Endothelial cell of umbilical vein (primary cell): Measurements from ENCODE around the gene WSB2. TPM values are rescaled to one million over a fixed set of nuclear protein-coding genes. Genes with fewer than 3 reads are reported as not detected.

Experiments
- BruUV-seq: library from RNA; stranded (reverse); fragments of 400-500 nt; replicated peaks from 2 replicates; lab custom pipeline; 2021; lab: Mats Ljungman, UMichigan
- CTCF ChIA-PET: fragments of 300-600, 350-600 bp; sonication (Branson Sonifier 250); formaldehyde crosslinking; loops from one replicate; lab custom pipeline; 2021; ENCODE audit warnings: antibody characterized with exemption, inconsistent platforms; lab: Charles Lee
- POLR2A ChIA-PET: fragments of 300-600, 350-600 bp; sonication (Branson Sonifier 250); formaldehyde crosslinking; loops from one replicate; lab custom pipeline; 2021; ENCODE audit warnings: antibody characterized with exemption, inconsistent platforms; lab: Charles Lee
- DNase-seq: peaks from one replicate; pipeline ENCODE4 v3.0.0-alpha.2; 2011; ENCODE audit warnings: low read depth, low spot score
- FAIRE-seq: peaks from 2 replicates; lab custom pipeline; 2011; peaks lifted over from hg19 to GRCh38; lab: Jason Lieb, UNC
- H2AFZ ChIP-seq: 2 replicates; pipeline ENCODE4 v1.6.0; 2012; ENCODE audit warnings: low read depth, low read length, control low read depth, inconsistent platforms
- H3K27ac ChIP-seq: 2 replicates; pipeline ENCODE4 v1.5.1; 2011; ENCODE audit warnings: low read depth, mild to moderate bottlenecking, control low read depth, low read length, moderate library complexity; ENCODE audit not compliant: insufficient read depth
- H3K27me3 ChIP-seq, 2 experiments: 2 replicates each; pipeline versions ENCODE4 v1.6.0 to v1.6.1; 2011; ENCODE audit warnings: low read length in 2 of 2, mixed read lengths in 1 of 2; ENCODE audit not compliant: control insufficient read depth in 2 of 2, insufficient read depth in 2 of 2
- H3K36me3 ChIP-seq, 2 experiments: 2 replicates in 1 of 2; 3 replicates in 1 of 2; pipeline ENCODE4 v1.5.1; 2011; ENCODE audit warnings: low read length in 2 of 2, mild to moderate bottlenecking in 1 of 2, moderate library complexity in 1 of 2; ENCODE audit not compliant: control insufficient read depth in 2 of 2, insufficient read depth in 2 of 2; ENCODE audit errors: extremely low read depth in 1 of 2
- H3K4me1 ChIP-seq: 3 replicates; pipeline ENCODE4 v1.5.1; 2011; ENCODE audit warnings: mild to moderate bottlenecking, low read length; ENCODE audit not compliant: control insufficient read depth, insufficient read depth; ENCODE audit errors: extremely low read depth
- H3K4me2 ChIP-seq: 2 replicates; pipeline ENCODE4 v1.6.1; 2011; ENCODE audit warnings: low read length, control low read depth, mixed read lengths; ENCODE audit not compliant: insufficient read depth
- H3K4me3 ChIP-seq, 3 experiments: fragments of 200-600 bp in 1 of 3; sonication (generic), shearing (Covaris generic) in 1 of 3; replicated peaks in 1 of 3; 2 replicates each; pipeline ENCODE4 v1.5.1; 2011 to 2016; ENCODE audit warnings: control low read depth in 3 of 3, low read length in 3 of 3, mild to moderate bottlenecking in 2 of 3, inconsistent platforms in 1 of 3, low read depth in 1 of 3, moderate library complexity in 1 of 3; ENCODE audit not compliant: insufficient read depth in 1 of 3
- H3K79me2 ChIP-seq: 2 replicates; pipeline ENCODE4 v1.6.0; 2012; ENCODE audit warnings: low read length, inconsistent platforms; ENCODE audit not compliant: control insufficient read depth, insufficient read depth
- H3K9ac ChIP-seq: replicated peaks from 2 replicates; pipeline ENCODE3; 2011; ENCODE audit warnings: low read length, control low read depth; ENCODE audit not compliant: insufficient read depth; ENCODE audit errors: extremely low read depth
- H3K9me1 ChIP-seq: replicated peaks from 3 replicates; pipeline ENCODE4 v1.6.0; 2011; ENCODE audit warnings: mild to moderate bottlenecking, low read length; ENCODE audit not compliant: control insufficient read depth, insufficient read depth; ENCODE audit errors: extremely low read depth
- H3K9me3 ChIP-seq: replicated peaks from 2 replicates; pipeline ENCODE4 v1.5.1; 2012; ENCODE audit warnings: low read length, inconsistent platforms; ENCODE audit not compliant: control insufficient read depth, insufficient read depth
- H4K20me1 ChIP-seq: replicated peaks from 2 replicates; pipeline ENCODE3; 2011; ENCODE audit warnings: mild to moderate bottlenecking, low read length; ENCODE audit not compliant: control insufficient read depth, insufficient read depth; ENCODE audit errors: extremely low read depth
- CTCF ChIP-seq, 2 donors: IDR thresholded peaks; 1 replicate in 1 of 2; 2 replicates in 1 of 2; pipeline ENCODE4 v1.5.1; 2011; ENCODE audit warnings: low read length in 2 of 2, mild to moderate bottlenecking in 2 of 2, moderate library complexity in 2 of 2, control low read depth in 1 of 2, inconsistent platforms in 1 of 2, low read depth in 1 of 2; ENCODE audit not compliant: insufficient read depth in 1 of 2; ENCODE audit errors: extremely low read depth in 1 of 2
- EZH2 ChIP-seq: IDR thresholded peaks from 2 replicates; pipeline ENCODE4 v1.6.1; 2012; ENCODE audit warnings: borderline replicate concordance, low read depth, mild to moderate bottlenecking, moderate library complexity, low read length, inconsistent platforms; ENCODE audit not compliant: severe bottlenecking
- FOS ChIP-seq: IDR thresholded peaks from 2 replicates; pipeline ENCODE4 v1.6.1; 2011; ENCODE audit warnings: mild to moderate bottlenecking, low read length, moderate library complexity, borderline replicate concordance; ENCODE audit not compliant: insufficient read depth
- MYC ChIP-seq: IDR thresholded peaks from one replicate; pipeline ENCODE4 v1.6.1; 2011; ENCODE audit warnings: mild to moderate bottlenecking, low read depth, low read length
- POLR2A ChIP-seq: IDR thresholded peaks from 2 replicates; pipeline ENCODE4 v1.6.1; 2012; ENCODE audit warnings: low read depth, mild to moderate bottlenecking, control low read depth, low read length
- dilution Hi-C: fragments of 300-500 bp; cut with MboI; formaldehyde crosslinking; loops from one replicate; pipeline ENCODE4 v1.15.0; 2019; ENCODE audit warnings: low sequenced_read_pairs; ENCODE audit not compliant: extremely low pct_ligation_motif_present
- intact Hi-C: fragments of 100-400 bp; cut with micrococcal nuclease; formaldehyde crosslinking; loops from one replicate; pipeline ENCODE4 v1.10.0; 2022
- polyA plus RNA-seq, 4 experiments: library from polyadenylated mRNA; depleted of rRNA in 3 of 4; stranded (reverse) in 3 of 4; unstranded in 1 of 4; fragments of >200 nt; gene quantifications; 2 replicates each; pipeline versions ENCODE4 v1.2.1 to v1.2.3, GENCODE V29; 2011 to 2012; ENCODE audit warnings: missing spikeins in 1 of 4
- total RNA-seq: library from RNA; stranded (reverse); gene quantifications from 2 replicates; pipeline ENCODE4 v1.2.3, GENCODE V29; 2021
- TF ChIP-seq, protein P1 (sequence below): IDR thresholded peaks from 2 replicates; pipeline ENCODE4 v1.6.1; 2011; ENCODE audit not compliant: insufficient read depth, insufficient read length

WSB2 gene
- total and polyA plus RNA-seq, 2 donors (not counting 3 experiments of a cell fraction or from before 2014, with no cell fraction given): 73.6 to 107 TPM

- no peak overlapping the region for H3K4me2 ChIP-seq
- no peaks in the 10 kb centered on the region for H4K20me1 ChIP-seq
- no peaks in the 10 kb centered on the region for H3K36me3 ChIP-seq
- DNase-seq: no peak
- no peak for FAIRE-seq
- no peaks in the 10 kb centered on the region for H3K9me3 ChIP-seq
- TF ChIP-seq, protein P1, sequence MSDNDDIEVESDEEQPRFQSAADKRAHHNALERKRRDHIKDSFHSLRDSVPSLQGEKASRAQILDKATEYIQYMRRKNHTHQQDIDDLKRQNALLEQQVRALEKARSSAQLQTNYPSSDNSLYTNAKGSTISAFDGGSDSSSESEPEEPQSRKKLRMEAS: no peak
- TF ChIP-seq MYC: no peak
- TF ChIP-seq CTCF (IDR thresholded peaks at IDR 0.05; ENCODE audit: extremely low read depth in 1 of 2, insufficient read depth in 1 of 2, low read depth in 1 of 2, low read length in 2 of 2): no peak
- no peak for TF ChIP-seq EZH2
- TF ChIP-seq FOS: no peak
- no peak for TF ChIP-seq POLR2A
- H2AFZ ChIP-seq: no peak overlapping the region
- H3K4me3 ChIP-seq: no peak overlapping the region
- no peak overlapping the region for H3K27ac ChIP-seq
- H3K9me1 ChIP-seq: no peaks in the 10 kb centered on the region
- H3K4me1 ChIP-seq: peaks cover 32% of the 10 kb centered on the region
- dilution Hi-C loops: no loop called here
- no TSS peak for BruUV-seq
- CTCF ChIA-PET: no interaction called here
- POLR2A ChIA-PET: no interaction called here
- intact Hi-C loops: no loop called here
- peaks cover 31% of the 10 kb centered on the region for H3K79me2 ChIP-seq
- no peak overlapping the region for H3K9ac ChIP-seq
- no peaks in the 10 kb centered on the region for H3K27me3 ChIP-seq
Observed at GRCh38 chr12:118058227-118058626, 2.8 kb downstream of the WSB2 start.
